Loucy (cell line): ENCODE results near the gene ADAM8.
"Not testable (repeated sequence)": the region's sequence is repeated elsewhere in the genome, so short reads cannot be mapped to it uniquely, and the experiment has no call there.

Source experiments
- H2AFZ ChIP-seq: fragments of 200-600 bp; sonication (generic); 2 replicates; pipeline ENCODE4 v1.6.0; 2016; ENCODE audit warnings: antibody characterized with exemption, mild to moderate bottlenecking, low read length, moderate library complexity
- H3F3A ChIP-seq: fragments of 200-600 bp; 2 replicates; pipeline ENCODE4 v1.6.0; 2016; ENCODE audit warnings: antibody characterized with exemption, low read depth, mild to moderate bottlenecking
- H3K27me3 ChIP-seq: fragments of 200-600 bp; sonication (generic); 2 replicates; pipeline ENCODE4 v1.6.1; 2014; ENCODE audit warnings: low read length, mild to moderate bottlenecking; ENCODE audit not compliant: insufficient read depth, poor library complexity, severe bottlenecking
- H3K36me3 ChIP-seq: fragments of 200-600 bp; sonication (generic); 2 replicates; pipeline ENCODE4 v1.6.1; 2016; ENCODE audit warnings: low read length; ENCODE audit not compliant: insufficient read depth
- H3K4me1 ChIP-seq: fragments of 200-600 bp; sonication (generic); 2 replicates; pipeline ENCODE4 v1.5.1; 2014; ENCODE audit warnings: low read length, mild to moderate bottlenecking; ENCODE audit not compliant: insufficient read depth, poor library complexity, severe bottlenecking
- H3K4me2 ChIP-seq: fragments of 200-600 bp; sonication (generic); 2 replicates; pipeline ENCODE4 v1.6.0; 2014; ENCODE audit warnings: antibody characterized with exemption, low read length, low read depth, mild to moderate bottlenecking; ENCODE audit not compliant: poor library complexity, severe bottlenecking
- H3K4me3 ChIP-seq: fragments of 200-600 bp; sonication (generic); 2 replicates; pipeline ENCODE4 v1.5.1; 2014; ENCODE audit warnings: low read length, mild to moderate bottlenecking, mixed read lengths; ENCODE audit not compliant: poor library complexity, severe bottlenecking
- H3K79me2 ChIP-seq: fragments of 200-600 bp; sonication (generic); 2 replicates; pipeline ENCODE4 v1.6.1; 2014; ENCODE audit warnings: low read length; ENCODE audit not compliant: insufficient read depth
- H3K9ac ChIP-seq: fragments of 200-600 bp; sonication (generic); 2 replicates; pipeline ENCODE4 v1.6.0; 2014; ENCODE audit warnings: mild to moderate bottlenecking, low read depth, low read length, moderate library complexity; ENCODE audit not compliant: poor library complexity, severe bottlenecking
- H3K9me2 ChIP-seq: fragments of 200-600 bp; sonication (generic); replicated peaks from 2 replicates; pipeline ENCODE4 v1.6.1; 2016; ENCODE audit warnings: low read depth, low read length, mixed read lengths
- H3K9me3 ChIP-seq: fragments of 200-600 bp; sonication (generic); 2 replicates; pipeline ENCODE4 v1.6.1; 2014; ENCODE audit warnings: mild to moderate bottlenecking, antibody characterized with exemption, low read length, low read depth; ENCODE audit not compliant: insufficient read depth
- H4K20me1 ChIP-seq: fragments of 200-600 bp; sonication (generic); 2 replicates; pipeline ENCODE4 v1.6.0; 2014; ENCODE audit warnings: antibody characterized with exemption, low read length, mild to moderate bottlenecking; ENCODE audit not compliant: insufficient read depth, poor library complexity, severe bottlenecking
- CTCF ChIP-seq: fragments of 200-600 bp; sonication (generic); conservative IDR thresholded peaks from 2 replicates; pipeline ENCODE4 v1.5.1; 2014; ENCODE audit warnings: mild to moderate bottlenecking, antibody characterized with exemption, low read length
- EZH2phosphoT487 ChIP-seq: fragments of 200-600 bp; IDR thresholded peaks from 2 replicates; pipeline ENCODE4 v1.6.1; 2018; ENCODE audit warnings: antibody characterized with exemption, mild to moderate bottlenecking, moderate library complexity, borderline replicate concordance

Gene ADAM8

GRCh38 chr10:133267293-133267692 is 9.4 kb downstream of the ADAM8 start:
- H3K36me3 ChIP-seq: no peaks in the 10 kb centered on the region
- no peaks in the 10 kb centered on the region for H3K79me2 ChIP-seq
- no peak overlapping the region for H3K4me2 ChIP-seq
- no peak overlapping the region for H3K4me3 ChIP-seq
- no peak overlapping the region for H2AFZ ChIP-seq
- no peaks in the 10 kb centered on the region for H3K9me3 ChIP-seq
- no peaks in the 10 kb centered on the region for H3K27me3 ChIP-seq
- TF ChIP-seq EZH2phosphoT487 (no peak), CTCF (no peak)
- no peaks in the 10 kb centered on the region for H3K9me2 ChIP-seq
- H3K4me1 ChIP-seq: peaks cover 23% of the 10 kb centered on the region
- no peak overlapping the region for H3K9ac ChIP-seq
- H3F3A ChIP-seq: no peaks in the 10 kb centered on the region
- no peaks in the 10 kb centered on the region for H4K20me1 ChIP-seq

- Histone ChIP-seq H3K36me3 (no peaks in the 10 kb centered on the region), H3F3A (no peaks in the 10 kb centered on the region), H3K9me2 (no peaks in the 10 kb centered on the region), H2AFZ (no peak overlapping the region), H3K4me3 (no peak overlapping the region), H3K9ac (no peak overlapping the region), H3K4me2 (no peak overlapping the region), H3K9me3 (no peaks in the 10 kb centered on the region), H4K20me1 (no peaks in the 10 kb centered on the region), H3K4me1 (peaks cover 28% of the 10 kb centered on the region), H3K79me2 (no peaks in the 10 kb centered on the region), H3K27me3 (no peaks in the 10 kb centered on the region)
- TF ChIP-seq CTCF (no peak), EZH2phosphoT487 (no peak)
Measured at GRCh38 chr10:133266056-133266795, 10.4 kb downstream of the ADAM8 start.

GRCh38 chr10:133265052-133265451 is 11.6 kb downstream of the ADAM8 start:
- H3F3A ChIP-seq, H4K20me1 ChIP-seq, H3K27me3 ChIP-seq, H3K36me3 ChIP-seq, H3K9me2 ChIP-seq, H3K9ac ChIP-seq, H2AFZ ChIP-seq, H3K4me2 ChIP-seq, H3K79me2 ChIP-seq, H3K9me3 ChIP-seq, H3K4me3 ChIP-seq: not testable (repeated sequence)
- peaks cover 40% of the 10 kb centered on the region for H3K4me1 ChIP-seq

GRCh38 chr10:133264461-133264860 is 12.2 kb downstream of the ADAM8 start:
- H3K4me2 ChIP-seq: peak overlapping the region; percentile 40
- no peak overlapping the region for H3K4me3 ChIP-seq
- H2AFZ ChIP-seq: no peak overlapping the region
- peaks cover 46% of the 10 kb centered on the region for H3K4me1 ChIP-seq
- no peaks in the 10 kb centered on the region for H3K27me3 ChIP-seq
- TF ChIP-seq EZH2phosphoT487 (no peak), CTCF (no peak)
- H3K79me2 ChIP-seq: no peaks in the 10 kb centered on the region
- no peaks in the 10 kb centered on the region for H3K36me3 ChIP-seq
- H3F3A ChIP-seq: peaks cover 4% of the 10 kb centered on the region; the same call in 1 of the 2 replicates
- no peaks in the 10 kb centered on the region for H4K20me1 ChIP-seq
- H3K9me3 ChIP-seq: no peaks in the 10 kb centered on the region
- H3K9me2 ChIP-seq: no peaks in the 10 kb centered on the region
- H3K9ac ChIP-seq: peak overlapping the region; percentile 44
